Kasumi-1 (cell line): ENCODE measurements around the gene SEMA3C.
A peak's percentile ranks its signal among the peaks of the same experiment; 100 is the strongest.

ENCODE experiments used
- DNase-seq, 2 experiments: peaks; one replicate each; lab custom pipeline; 2025; lab: John Stamatoyannopoulos, UW

SEMA3C gene

DNA sequence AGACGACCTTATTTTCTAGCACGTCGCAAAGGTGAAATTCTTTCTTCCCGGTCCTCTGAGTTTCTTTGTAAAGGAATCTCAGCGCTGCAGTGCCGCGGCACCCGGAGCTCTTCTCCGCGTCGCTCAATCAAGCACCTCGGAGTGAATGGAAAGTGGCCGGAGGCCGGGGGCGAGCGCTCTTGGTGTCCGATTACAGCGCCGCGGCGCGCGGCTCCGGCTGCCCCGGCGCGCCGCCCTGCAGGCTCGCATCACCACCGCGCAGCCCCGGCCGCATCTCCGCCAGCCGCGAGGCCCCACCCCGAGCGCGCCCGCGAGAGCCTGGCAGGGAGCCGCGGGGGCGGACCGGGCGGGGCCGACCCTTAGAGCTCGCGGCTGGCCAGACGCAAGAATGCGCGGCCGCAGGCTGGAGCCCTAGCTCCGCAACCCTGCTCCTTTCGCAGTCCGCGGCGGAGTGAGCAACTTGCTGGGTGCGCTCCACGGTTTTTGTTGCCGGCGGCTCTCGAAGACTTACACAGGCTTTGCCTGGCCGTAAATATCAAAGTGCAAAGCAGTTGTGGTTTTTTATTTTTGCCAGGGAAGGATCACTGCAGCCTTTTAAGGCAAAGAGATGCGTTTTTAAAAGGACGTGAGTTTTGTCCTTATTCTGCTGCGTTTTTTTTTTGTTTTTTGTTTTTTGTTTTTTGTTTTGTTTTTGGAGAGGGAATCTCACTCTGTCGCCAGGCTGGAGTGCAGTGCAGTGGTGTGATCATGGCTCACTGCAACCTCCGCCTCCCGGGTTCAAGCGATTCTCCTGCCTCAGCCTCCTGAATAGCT is at the start of gene SEMA3C:
Gene SEMA3C (minus strand): TSS at position 143 of the 813 bp plus-strand sequence. CDS start 2,270 bp downstream, outside the sequence.
- peak; percentile 52 to 63 for DNase-seq

DNA sequence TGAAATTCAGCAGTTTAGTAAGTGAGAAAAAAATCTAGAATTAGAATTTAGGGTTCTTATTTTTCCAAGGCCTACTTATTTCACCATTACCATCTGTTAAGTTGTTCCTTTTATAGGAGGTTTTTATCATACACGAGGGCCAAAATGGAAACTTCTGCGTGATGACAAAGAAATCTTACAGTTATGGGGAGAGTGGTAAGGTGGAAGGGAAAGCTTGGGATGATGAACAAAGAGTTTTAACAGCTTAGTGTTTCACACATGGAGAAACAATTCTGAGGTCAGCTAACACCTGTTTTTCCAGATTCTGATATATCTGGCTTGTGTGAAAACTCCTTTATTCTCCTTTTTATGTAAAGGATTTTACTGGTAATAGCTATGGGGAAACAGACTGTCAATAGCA is 49.8 kb upstream of the SEMA3C start:
- no peak for DNase-seq

DNA sequence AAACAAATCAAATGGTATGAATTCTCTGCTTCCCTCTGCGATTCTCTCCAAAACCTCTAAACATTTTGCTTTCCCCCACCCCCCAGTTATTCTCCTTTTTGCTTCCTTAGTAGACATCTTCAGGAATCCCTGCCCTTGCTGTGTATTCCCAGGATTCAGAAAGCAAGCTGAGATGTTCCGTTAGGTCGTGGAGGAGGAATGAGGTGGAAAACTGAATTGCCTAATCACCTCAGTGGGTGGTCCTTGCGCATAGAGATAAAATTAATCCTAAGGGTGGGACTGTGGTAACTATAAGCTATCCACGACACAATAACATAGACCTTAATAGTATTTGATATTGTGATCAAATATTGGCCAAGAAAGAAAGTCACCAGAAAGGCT is 49.1 kb upstream of the SEMA3C start:
- no peak for DNase-seq

DNA sequence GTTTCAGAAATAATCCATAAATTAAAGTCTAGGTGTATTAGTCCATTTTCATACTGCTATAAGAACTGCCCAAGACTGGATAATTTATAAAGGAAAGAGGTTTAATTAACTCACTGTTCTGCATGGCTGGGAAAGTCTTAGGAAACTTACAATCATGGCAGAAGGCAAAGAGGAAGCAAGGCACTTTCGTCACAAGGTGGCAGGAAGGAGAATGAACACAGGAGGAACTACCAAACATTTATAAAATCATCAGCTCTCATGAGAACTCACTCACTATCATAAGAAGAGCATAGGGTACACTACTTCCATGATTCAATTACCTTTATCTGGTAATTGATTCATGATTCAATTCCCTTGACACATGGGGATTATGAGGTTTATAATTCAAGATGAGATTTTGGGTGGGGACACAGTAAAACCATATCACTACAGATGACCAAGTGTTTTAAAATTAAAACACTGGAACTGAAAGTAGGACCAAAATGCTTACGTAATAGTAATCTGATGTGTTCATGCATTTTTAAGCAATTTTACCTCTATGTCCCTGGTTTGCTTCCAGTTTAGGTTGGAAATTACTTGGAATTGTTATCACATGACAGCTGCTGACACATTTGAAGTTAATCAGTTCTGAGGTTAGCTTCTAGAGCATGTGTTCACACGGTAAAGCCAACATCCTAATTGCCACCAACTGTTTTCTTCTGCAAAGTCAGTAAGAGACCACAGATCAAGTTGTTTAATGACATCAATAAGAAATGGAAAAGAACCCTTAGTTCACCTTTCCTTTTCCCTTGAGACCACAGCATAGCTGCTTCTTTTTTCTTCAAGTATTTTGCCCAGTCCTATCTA is 48.4 kb upstream of the SEMA3C start:
- peak in 1 of 2 experiments; percentile 9 for DNase-seq

DNA sequence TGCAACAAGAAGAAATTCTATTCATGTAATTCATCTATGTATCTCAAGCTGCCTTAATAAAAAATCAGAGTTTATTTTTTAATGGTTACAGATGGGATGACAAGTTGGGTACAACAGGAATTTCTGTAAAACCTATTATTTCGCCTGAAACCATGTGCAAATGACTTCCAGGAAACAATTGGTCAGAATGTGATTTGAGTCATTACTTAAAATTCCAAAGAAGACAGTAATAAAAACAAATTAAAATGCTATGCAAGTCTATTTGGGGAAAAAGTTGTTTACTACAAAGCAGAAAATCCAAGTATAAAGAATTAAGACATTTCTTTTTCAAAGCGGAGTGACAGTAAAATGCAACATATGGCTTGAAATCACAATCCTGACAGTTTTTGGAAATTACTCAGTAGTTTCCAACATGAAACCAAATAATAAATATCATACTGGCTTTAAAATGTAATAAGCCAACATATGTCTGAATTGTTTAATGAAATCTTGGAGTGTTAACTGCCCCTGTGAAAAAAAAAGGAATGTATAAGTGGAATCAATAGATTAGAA is 41.5 kb upstream of the SEMA3C start:
- DNase-seq, result no peak

DNA sequence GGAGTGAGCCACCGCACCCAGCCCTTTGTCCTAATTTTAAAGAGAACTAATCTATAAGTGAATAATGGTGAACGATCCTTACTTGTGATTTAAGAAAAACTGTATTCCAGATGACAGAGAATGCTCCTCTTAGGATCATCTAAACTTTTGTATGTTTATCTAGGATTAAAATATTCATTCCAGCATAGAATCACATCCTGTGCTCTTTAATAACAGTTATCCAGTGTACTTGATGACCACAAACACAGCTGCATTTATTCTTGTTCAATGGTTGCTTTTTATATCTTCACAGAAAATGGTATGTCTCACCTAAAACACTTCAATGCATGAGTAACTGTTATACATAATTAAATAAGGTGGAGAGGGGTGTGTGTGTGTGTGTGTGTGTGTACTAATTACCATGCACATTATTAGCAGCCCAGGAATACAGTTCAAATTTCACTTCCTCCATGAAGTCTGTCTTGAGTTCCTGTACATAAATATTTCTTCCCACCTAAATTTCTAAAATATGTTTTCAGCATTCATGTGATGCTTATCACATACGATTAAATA is 38.5 kb upstream of the SEMA3C start:
- no peak for DNase-seq

DNA sequence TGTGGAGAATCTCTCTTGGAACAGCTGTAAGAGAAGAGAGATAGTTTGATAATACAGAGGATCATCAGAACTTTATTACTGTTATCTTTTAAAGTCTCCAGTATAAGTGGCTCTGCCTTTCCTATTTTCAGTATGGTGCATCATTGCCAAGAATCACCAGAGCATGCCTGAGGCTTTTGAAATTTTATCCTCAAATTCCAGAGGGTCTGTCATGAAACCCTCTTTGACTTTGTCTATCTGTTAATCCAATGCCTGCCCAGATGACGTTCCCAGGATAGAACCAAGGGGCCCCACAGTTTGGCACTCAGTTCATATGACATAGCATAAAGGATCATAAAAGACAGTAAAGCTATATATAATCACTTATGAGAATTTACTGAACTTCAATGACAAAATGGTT is 35.3 kb upstream of the SEMA3C start:
- no peak for DNase-seq

DNA sequence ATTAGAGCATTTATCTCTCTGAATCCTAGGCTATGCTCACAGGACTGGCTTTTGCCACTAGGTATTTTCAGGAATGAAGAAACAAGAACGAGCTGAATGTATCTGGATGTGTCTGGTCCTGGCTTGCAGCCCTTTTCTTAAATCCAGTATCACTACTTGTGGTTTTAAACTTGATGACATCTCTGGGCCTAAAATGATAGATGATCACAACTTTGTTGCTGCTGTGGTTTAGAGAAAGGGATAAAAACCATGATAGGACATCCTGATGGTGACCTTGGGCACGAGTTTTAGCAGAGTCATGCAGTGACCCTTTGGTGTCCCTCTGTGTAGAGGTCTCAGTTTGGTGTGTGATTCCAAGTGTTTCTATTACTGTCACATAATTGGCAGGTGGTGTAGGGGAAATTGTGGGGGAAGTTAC is 31.7 kb upstream of the SEMA3C start:
- DNase-seq, result no peak

DNA sequence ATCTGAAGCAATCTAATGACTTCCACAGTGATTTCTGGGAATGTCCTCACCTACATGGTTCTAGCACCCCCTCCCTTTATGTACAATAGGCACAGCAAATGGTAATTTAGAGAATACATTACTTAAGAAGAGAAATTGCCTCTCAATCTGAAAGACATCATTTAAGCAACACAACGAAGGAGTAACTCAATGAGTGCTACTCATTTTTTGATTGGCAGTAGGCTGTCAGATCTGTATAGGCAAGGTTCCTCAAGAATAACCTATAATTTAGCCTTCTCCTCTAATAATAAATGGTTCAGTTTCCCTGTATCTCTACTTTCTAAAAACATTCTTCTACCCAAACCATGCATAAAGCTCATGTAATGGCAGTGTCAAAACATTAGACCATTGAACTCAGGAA is 30.6 kb upstream of the SEMA3C start:
- DNase-seq, result no peak

DNA sequence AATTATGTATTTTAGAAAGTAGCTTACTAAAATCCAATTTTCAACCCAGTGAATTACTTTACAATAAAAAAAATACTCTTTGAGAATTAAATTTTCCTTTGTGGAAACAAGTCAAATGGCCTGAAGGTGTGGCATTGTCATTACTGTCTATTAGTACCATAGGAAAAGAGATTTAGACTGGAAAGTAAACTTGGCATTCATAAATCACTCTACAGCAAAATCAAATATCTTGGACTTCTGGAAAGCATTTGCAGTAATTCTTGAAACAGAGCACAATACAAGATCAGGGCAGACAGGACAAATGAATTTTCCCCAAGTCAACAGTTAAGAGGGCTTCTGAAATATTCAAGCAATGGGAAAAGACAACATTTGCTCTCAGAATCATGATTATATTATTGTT is 28.0 kb upstream of the SEMA3C start:
- DNase-seq, result no peak

DNA sequence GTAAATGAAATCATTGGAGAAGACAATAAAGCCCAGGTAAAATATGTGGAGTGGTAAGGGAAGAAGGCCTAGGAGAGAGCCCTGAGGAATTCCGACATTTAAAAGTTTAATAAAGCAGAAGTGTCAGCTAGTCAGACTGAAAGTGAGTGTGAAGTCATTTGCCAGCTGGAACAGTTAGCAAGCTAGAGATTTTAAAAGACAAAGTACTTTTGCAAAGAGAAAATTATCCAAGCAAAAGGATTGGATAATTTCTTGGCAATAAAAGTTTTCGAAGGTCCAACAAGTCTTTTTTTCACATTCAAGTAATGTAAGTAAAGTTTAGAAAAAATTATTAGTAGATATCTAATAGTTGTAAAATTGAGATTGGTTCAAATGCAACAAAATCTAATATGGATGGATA is 27.1 kb upstream of the SEMA3C start:
- no peak for DNase-seq

DNA sequence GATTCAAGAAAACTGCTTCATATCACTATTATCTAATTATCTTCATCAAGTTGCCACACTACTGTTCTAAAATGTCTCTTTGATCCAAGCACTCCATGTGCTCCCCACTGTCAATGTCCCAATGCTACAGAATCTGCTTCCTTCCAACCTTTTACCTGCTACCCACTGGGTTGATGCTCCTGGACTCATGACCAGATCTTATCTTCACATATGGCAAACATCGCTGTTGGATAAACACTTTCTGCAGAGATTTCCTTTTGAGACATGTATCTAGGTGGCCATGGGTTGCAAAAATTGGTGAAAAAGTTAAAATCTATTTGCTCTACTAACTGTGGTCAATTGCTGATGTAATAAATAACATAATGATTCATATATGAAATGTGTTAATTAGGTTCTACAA is 24.5 kb upstream of the SEMA3C start:
- no peak for DNase-seq

DNA sequence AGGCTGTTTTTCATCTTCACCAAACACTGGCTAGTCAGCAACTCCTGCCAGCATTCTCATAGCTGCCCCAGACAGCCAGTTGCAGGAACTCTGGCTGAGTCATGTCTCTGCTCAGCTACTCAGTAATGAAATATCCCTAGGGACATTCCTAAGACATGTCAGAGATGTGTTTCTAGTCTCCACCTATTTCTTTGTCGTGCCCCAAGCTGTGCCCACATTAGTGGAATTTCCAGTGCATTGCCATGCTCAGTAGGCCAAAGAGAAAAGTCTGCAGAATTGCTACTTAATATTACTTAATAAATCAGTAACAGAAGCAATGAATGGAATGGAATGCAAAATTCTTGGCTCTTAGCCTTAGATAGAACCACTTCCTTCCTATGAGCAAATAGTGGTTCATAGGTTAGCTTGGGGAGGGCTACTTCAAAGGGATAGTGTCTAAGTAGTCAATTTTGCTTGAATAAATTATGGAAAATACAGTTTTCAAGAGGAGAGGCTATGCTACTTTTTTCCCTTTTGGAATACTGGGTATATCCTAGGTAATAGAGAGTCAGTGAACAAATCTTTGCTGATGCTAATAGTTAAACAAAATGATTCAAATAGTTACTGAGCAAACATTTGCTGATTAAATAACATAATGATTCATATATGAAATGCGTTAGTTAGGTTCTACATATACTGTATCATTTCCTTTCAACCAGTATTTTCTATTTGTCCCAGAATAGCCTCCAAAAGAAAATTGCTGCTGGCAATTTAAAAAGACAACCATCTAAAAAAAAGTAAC is 23.6 kb upstream of the SEMA3C start:
- no peak for DNase-seq

DNA sequence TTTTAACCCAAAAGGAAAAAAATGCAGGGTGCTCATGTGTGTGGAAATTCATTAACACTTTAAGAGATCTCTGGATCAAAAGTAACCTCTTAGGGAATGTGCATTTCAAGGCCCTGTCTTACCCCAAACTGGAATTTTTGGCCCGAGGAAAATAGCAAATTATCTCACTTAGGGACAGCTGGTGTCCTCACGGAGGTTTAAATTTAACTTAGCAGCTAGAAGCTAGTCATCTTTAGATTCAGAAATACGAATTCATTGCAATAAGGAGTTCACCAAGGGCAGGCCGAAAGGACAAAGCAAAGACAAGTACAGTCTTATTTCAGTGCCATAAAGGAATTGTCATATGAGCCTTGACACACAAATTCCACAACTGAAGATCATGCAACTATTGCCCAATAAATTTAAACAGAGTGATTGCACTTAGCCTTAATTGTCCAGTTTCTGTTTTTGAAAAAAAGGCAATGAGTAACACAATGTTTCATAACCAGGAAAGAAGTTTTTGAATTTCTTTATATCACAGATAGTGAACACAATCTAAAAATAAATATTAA is 22.4 kb upstream of the SEMA3C start:
- DNase-seq, result no peak

DNA sequence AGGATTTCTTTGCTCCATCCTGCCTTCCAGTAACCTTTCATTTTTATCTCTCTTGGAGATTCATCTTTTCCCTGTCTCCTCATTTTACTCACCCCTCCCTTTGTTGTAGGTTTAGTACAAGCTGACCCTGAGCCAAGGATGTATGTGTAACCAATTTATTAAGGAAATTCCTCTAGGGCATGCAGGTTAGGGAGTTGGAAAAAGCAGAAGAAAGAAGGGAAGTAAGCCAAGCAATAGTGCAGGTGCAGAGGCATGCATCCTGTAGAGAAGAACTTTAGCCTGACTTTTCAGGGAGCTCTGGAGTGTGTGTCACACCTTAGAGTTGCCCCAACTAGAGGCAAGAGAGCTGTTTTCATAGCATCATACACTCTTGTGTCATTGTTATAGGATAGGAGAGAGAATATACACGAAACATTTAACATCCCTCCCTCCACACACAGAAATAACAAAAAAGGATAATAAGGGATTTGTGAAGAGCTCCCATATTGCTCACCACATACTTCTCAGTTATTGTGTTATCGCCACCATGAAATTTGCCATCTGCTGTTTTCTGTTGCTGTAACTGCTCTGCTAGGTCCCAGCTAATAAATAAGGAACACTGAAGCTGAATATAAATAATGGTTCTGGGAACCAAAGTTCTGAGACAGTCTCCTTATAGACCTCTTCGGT is 21.8 kb upstream of the SEMA3C start:
- no peak for DNase-seq

DNA sequence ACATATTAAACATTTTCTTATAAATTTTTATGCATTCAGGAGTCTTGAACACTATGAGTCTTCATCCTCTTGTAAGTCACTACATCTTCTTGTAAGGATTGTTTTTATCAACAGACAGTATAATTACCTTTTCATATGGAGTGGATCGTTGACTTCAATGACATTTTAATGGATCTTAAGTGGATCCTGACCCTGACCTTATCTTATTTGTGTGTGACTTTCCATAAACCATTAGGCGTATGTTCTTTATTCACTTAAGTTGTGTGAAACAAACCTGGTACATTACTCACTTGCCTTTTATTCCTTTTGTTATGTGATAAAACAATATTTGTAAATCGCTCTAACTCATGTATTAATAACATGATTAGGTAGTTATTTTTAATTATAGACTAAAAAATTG is 18.5 kb upstream of the SEMA3C start:
- no peak for DNase-seq

DNA sequence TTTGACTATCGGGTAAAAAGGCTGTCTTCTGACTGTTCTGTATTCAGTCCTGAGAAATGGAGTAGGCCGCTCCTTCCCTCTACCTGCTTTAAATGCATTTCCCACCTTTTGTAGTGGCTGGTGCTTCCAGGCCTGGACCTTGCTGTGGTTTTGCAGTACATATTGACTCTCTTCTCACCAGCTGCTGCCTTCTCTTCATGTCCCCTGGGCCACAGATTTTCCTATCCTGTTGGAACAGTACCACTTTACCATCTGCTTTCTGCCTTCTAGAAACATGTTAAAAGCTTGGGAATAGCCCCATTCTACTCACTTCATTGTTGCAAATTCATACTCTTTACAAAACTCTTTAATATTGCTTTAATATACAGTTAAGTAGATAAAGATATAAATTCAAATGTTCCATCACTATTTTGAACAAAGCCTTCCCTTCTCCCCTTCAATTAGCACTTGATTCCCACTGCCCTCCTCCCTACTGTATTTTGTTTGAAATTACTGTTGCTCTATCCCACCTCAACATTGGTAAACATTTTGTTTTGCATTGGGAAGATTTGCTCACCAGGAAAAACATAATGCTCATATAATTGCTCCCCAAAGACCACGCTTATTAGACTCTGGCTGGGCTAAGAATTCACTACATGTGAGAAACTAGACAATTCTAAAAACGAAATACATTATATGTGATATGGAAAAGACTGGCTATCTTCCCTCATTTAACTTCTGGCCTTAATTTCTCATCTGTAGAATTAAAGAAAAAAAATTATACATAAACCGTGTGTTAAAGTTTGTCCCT is 17.3 kb upstream of the SEMA3C start:
- DNase-seq, result no peak

DNA sequence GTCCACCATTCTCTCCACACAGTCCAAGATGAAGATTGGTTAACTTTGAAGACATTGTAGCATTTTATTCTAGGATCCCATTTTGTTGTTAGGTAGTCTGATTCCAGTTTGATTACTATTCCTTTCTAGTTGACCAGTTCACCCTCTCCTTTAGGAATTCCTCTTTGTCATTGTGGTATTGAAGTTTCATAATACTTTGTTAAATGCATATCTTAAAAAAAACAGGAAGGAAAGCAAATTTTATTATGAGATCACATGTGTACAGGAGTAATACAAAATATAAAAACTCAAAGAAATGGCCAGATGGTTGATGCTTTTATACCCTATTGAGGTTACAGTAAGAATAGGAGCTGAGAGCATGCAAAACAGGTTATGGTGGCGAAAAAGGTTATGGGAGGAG is 15.5 kb upstream of the SEMA3C start:
- no peak for DNase-seq

DNA sequence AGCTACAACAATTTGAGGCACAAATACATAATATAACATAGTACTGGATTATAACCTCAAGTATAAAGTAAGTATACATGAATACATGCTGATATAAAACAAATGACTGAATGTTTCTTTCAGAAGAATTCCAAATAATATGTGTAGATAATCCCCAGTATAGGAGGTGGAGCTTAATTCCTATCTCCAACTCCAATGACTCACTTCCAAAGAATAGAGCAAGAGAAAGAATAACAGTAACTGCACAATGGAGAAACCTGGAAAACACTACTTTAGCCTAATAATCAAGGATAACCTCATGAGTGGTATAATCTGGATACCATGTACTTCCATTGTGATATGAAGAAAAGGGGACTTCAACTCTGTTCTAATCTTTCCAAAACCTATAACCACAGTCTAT is 13.7 kb upstream of the SEMA3C start:
- DNase-seq, result no peak

DNA sequence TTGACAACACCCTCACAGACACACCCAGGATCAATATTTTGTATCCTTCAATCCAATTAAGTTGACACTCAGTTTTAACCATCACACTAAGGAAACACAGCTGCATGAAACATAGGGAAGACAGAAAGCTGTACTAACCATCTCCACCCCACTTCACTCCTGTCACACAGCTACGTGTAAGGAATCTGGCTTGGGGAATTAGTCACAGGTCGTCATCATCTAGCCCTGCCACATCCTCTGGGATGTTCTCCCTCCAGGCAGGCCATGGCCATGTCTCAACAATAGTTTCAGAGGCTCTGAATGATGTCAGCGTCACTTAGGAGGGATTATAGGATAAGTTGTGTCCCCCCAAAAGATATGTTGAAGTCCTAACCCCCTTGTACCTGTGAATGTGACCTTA is 10.8 kb upstream of the SEMA3C start:
- no peak for DNase-seq
